ENCODE results near the gene RGS3.

RGS3 gene

DNA sequence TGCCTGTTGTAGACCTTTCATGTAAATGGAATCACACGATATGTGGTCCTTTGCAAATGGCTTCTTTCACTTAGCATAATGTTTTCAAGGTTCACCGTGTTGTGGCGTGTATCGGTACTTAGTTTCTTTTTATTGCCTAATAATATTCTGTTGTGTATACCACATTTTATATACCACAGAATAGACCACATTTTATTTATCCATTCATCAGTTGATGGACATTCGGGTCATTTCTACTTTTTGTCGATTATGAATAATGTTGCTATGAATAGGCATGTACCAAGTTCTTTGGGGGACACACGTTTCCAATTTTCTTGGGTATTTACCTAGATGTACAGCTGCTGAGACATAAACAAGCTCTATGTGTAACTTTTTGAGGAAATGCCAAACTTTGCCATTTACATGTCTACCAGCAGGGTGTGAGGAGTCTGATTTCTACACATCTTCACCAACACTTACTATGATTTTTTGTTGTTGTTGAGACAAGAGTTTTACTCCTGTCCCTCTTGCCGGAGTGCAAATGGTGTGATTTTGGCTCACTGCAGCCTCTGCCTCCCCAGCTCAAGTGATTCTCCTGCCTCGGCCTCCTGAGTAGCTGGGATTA, 144.7 kb downstream of the RGS3 start:
- DNase-seq: no peak

GRCh38 chr9:113609562-113610318, 146.2 kb downstream of the RGS3 start:
- DNase-seq: no peak

DNA sequence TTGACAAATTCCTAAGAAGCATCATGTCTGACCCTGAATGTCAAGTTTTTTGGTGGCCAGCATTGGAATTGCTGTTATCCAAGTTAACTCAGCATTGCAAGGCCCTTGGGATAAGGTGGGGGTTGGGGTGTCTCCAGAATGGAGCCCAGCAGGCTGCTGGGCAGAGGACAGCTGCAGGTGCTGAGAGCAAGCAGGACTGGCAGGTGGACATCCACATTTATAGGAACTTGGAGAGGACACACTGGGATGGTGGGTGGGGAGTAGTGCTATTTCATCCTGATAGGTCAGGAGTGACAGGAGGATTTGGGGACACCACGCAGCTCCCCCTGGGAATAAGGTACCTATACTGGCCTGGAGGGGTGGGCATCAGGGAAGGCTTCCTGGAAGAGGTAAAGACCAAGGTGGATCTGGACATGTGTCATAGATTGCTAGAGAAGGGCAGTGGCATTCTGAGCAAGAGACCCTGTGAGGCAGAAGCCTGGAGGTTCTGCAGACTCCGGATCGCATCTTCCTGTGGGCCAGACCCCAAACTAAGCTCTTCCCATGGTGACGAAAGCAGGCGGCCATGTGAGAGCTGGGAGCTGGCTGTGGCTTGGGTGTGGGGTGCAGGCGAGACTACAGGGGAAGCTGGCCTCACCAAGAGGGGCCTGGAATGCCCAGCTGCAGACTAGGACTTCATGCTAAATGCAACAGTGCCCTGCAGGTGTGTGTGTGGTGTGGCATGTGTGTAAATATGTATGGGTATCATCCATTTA, 148.1 kb downstream of the RGS3 start:
- no peak for DNase-seq

DNA sequence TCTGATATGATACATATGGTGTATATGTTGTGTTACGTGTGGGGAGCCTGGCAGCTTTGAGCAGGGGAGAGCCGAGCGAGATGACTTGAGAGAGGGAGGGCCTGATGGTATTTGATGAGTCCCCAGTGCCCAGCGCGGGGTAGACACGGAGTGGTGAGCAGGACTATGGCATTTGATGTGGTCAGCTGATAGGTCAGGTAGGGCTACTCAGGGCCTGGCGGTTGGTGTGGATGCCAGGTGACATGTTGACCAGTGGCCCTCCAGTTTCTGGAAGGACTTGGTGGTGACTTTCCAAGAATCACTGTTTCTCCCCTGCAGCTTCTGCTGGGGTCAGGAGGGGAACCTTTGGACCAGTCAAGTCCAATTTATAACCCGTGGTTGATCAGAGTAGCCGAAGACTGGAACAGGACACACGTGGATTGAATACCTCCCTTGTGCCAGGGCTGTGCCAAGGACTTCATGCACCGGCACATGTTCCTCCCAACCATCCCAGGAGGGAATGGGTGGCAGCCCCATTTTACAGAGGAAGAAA, 148.8 kb downstream of the RGS3 start:
- DNase-seq: no peak

DNA sequence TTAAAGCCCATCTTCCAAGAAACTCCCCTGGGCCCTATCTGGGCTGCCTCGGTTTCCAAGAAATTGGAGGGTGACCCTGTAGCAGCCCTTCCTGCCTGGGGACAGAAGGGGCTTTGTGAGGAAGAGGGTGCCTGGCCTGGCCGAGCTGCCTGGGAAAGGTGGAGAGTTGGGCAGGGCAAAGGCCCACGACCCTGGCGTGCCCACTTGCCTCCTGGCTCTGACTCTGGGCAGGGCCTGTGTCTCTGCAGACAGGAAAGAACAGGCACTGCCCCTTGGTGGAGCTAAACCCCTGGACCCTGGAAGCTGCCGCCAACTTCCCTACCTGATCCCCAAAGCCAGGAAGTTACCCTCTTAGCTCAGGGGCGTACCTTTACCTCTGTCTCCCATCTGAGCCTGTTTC, 149.3 kb downstream of the RGS3 start:
- no peak for DNase-seq

DNA sequence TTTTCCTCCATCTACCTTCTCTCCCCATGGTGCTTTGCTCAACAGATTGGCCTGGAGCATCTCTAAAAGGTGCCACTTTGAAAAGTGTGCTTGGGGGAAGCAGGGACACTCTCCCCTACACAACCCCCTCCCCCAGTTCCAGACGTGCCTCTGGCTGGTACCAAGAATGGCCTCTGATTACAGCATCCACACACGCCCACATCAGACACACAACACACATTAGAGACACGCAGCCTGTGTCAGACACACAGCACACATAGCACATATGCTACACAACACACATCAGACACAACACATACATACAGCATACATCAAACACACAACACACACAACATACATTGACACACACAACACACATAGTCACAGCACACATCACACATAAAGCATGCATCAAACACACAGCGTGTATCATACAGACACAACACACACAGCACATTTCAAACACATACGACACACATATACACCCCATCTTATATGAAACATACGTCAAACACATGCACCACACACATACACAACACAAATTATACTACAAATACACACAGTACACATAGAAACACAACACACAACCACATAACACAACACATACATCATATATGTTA, 150.4 kb downstream of the RGS3 start:
- DNase-seq: no peak

- no peak for DNase-seq
These were observed 151.5 kb downstream of the RGS3 start for GRCh38 chr9:113614843-113615648.

GRCh38 chr9:113616116-113616515, 152.6 kb downstream of the RGS3 start:
- no peak for DNase-seq

- no peak for DNase-seq
These were observed 153.3 kb downstream of the RGS3 start for GRCh38 chr9:113616621-113617496.

GRCh38 chr9:113617550-113617949, 154.0 kb downstream of the RGS3 start:
- DNase-seq: no peak

GRCh38 chr9:113618836-113619490, 155.4 kb downstream of the RGS3 start:
- DNase-seq: no peak

DNA sequence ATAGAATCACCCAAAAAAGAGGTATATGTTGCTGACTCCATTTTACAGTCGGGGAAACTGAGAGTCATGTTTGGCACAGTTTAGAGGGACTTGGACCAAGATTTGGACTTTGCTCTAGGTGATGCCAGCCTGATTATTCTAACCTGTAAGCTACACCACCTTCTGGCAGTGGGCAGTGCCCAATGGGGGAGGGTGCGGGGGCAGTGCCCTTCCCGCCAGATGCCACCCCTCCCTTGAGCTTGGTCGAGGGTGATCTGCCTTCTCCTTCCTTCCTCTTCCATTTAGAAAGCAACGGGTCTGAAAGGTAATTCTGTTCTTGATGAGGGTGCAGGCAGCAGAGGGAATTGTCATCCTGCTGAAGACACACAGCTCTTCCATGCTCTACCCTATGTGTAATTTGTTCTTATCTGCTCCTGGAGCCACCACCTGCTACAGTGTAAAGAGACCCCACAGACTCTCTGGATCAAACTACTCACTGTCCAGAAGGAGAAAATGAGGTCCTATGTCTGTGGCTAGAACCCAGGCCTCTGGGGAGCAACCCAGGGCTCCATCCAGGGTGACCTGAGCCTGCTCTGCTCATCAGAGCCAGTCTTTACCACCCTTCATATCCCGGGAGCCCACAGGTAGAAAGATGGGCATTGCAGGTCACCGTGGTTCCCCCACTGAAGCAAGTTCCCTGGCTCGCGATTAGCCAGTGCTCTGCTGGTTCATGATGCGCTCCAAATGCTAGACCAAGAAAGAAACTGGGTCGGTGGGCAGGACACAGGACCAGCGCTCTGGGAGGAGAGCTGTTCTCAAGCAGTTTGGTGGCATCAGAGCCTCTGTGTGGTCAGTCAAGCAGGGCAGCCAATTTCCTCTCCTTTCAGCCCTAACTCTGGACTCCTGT, 156.2 kb downstream of the RGS3 start:
- no peak for DNase-seq

GRCh38 chr9:113620377-113621161, 157.0 kb downstream of the RGS3 start:
- peak; percentile 71 for DNase-seq

GRCh38 chr9:113621309-113621791, 157.8 kb downstream of the RGS3 start:
- DNase-seq: no peak

GRCh38 chr9:113621980-113622379, 158.5 kb downstream of the RGS3 start:
- no peak for DNase-seq

DNA sequence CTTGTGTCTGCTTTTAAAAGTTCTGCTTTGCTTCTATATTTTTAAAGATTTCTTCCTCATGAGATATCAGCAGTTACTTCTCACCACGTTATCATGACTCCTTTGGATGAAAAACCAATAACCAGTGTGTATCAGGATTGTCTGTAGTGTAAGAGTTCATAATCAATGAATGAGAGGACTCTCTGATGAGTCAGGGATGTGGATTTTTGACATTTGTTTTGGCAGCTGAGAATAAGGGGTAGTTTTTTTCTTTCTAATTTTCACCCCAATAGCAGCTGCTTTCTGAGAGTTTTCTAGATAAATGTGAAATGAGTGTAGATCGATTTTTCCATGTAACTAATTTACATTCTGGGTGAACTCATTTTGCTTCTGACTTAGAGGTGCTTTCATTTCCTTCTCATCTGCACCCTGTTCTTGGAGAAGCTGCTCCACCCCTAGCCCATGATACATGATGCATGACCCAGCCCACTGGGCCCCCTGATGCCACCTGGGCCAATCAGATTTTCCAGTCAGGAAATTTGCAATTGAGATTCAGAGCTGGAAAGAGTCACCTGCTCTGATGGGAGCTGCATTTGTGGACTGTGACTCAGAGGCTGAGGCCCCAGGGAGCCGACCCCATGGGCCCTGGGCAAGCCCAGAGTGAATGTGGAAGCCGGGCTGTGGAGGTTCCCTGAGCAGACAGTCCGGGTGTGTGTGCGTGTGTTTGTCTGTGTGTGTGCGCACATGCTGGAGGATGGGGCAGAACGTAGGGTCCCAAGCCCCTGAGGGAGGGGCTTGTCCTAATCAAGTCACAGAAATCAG, 159.3 kb downstream of the RGS3 start:
- DNase-seq: no peak

DNA sequence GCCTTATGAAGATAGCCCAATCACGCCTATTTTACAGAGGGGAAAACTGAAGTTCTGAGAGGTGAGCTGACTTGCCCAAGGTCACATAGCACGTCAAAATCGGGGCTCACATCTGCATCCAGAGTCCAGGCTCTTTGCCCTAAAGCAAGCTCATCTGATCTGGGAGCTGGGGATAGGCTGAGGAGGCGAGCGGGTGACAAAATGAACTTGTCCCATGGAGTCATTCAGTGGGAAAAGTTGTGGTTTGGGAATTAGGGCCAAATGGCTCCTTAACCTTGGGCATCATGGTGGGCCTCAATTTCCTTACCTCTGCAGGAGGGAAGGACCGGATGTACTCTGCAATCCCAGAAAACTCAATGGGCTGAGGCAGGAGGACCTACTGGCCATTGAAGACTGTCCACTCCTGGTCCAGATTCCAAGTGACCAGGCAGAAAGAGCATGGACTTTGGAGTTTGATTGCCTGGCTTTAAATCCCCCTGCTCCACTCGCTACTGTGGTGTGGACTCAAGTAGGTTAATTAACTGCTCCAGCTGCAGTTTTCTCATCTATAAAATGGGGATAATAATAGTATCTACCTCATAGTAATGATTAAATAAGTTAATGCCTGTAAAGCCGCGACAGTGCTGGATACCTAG, 160.4 kb downstream of the RGS3 start:
- no peak for DNase-seq

Data from DMS153 (cell line).